Fibroblast of lung (primary cell): Measurements from ENCODE around the gene POLR3E.

Experiments used
- CTCF ChIP-seq, 2 donors: IDR thresholded peaks in 1 of 2; conservative IDR thresholded peaks in 1 of 2; 1 replicate in 1 of 2; 2 replicates in 1 of 2; pipeline ENCODE4 v1.5.1; 2011 to 2012; ENCODE audit warnings: low read length in 2 of 2, control low read depth in 1 of 2, inconsistent platforms in 1 of 2, low read depth in 1 of 2, mild to moderate bottlenecking in 1 of 2
- EZH2 ChIP-seq: IDR thresholded peaks from 2 replicates; pipeline ENCODE4 v1.5.1; 2012; ENCODE audit warnings: low read length, control low read depth, mild to moderate bottlenecking; ENCODE audit errors: missing control alignments

DNA sequence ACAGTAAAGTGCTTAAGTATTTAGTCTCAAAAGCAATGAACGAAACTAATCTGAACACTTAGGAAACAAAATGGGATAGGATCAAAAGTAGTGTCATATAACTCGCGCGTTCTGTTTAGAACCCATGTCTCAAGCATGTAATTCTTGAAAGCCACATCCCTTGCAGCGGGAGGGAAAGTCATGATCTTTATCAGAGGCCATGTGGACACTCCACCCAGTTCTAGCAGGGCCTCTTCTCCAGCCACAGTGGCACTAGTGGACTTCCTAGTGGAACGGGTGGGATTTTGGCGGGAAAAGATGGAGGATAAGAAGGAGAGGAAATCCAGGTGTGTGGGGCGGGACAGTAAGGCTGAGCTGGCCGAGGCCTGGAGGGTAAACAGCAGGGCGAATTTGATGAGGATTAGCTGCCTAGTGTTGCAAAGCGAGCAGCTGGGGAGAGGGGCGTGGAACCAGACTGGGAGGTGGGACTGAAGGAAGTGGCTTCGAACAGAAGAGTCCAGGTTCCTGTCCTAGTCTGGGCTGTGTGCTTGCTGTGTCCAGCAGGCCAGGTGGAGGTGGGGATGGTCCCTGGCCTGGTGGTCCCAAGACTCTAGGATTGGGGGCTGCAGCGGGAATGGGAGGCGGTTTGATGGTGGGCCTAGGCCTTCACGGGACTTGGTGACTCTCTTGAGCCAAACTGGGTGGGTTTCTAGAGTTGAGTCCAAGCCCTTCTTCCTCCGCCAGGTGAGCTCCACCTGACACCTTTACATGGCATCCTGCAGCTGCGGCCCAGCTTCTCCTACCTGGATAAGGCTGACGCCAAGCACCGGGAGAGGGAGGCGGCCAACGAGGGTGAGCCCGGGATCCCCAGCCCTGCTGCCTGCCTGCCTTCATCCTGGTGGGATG is 15.9 kb downstream of the POLR3E start:
- TF ChIP-seq CTCF (conservative IDR thresholded peaks at IDR 0.05 in 1 of 2, IDR thresholded peaks at IDR 0.05 in 1 of 2; ENCODE audit: low read depth in 1 of 2, low read length in 2 of 2) (no peak), EZH2 (no peak)
